GM19193 (cell line): Measurements from ENCODE around the gene DOCK1.

ENCODE experiments used
- POLR2A ChIP-seq: IDR thresholded peaks from 4 replicates; pipeline ENCODE4 v1.6.1; 2011; ENCODE audit not compliant: insufficient read depth, insufficient read length; ENCODE audit errors: extremely low read depth

The DOCK1 gene

DNA sequence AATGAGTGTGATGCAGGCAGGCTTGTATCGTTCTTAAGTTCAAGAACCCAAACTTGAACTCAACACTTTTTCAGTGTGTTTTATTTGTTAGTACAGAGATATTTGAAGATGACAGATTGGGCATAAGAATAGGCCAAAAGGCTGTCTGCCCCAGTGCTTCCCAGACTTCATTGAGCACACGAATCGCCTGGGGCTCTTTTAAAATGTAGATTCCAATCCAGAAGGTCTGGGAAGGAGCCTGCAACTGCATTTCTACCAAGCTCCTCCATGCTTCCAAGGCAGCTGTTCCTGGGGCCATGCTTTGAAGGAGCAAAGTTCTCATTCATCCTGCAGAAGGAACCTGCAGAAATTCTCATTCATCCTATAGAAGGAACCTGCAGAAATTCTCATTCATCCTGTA lies 405.7 kb downstream of the DOCK1 start:
- no peak for TF ChIP-seq POLR2A

DNA sequence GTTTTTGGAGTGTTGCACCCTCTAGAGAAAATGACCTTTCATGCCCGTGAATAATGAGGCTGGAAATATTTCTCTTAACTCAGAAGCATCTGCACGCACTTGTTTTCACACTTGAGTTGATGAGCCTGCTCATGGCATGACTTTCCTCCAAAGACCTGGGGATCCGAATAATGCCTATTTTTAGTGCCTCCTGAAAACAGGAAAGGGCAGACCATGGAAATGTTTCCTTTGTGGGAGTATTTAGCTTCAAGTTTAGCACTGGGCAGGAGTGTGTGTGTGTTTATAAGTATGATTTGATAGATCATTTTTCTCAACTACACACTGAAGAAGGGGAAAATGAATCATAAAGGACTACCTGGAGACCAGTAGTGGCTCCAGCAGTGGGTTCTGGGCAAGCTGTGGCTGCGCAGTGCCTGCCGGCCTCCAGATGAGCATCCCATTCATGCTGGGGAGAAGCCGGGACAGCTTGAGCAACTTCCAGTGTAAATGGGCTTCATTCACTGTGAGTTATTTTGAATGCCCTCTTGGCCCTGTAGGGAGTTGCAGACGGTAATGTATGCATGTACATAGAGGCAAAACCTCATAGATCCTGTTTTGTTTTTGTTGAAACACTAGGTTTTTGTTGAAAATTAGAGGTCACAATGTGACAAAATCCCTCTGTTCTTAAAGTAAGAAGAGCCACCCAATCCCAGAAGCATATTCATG lies 408.9 kb downstream of the DOCK1 start:
- TF ChIP-seq POLR2A = no peak

GRCh38 chr10:127314797-127315196 lies 409.6 kb downstream of the DOCK1 start:
- TF ChIP-seq POLR2A = no peak

DNA sequence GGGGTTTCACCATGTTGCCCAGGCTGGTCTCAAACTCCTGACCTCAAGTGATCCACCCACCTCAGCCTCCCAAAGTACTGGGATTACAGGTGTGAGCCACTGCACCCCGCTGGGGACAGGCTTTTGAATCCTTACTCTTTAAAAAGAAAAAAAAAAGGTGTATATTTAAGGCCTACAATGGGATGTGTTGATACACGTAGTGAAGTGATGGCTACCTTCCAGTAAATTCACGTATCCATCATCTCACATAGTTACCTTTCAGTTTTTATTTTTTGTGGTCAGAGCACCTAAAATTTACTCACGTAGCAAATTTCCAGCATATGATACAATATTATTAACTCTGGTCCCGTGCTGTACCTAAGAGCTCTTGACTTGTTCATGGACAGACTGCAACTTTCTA lies 410.7 kb downstream of the DOCK1 start:
- TF ChIP-seq POLR2A = no peak

- no peak for TF ChIP-seq POLR2A
Measured at GRCh38 chr10:127318396-127318795, 413.2 kb downstream of the DOCK1 start.

- no peak for TF ChIP-seq POLR2A
Measured at GRCh38 chr10:127319271-127319670, 414.0 kb downstream of the DOCK1 start.

GRCh38 chr10:127319691-127320090 lies 414.5 kb downstream of the DOCK1 start:
- no peak for TF ChIP-seq POLR2A

GRCh38 chr10:127320176-127320575 lies 414.9 kb downstream of the DOCK1 start:
- TF ChIP-seq POLR2A = no peak

DNA sequence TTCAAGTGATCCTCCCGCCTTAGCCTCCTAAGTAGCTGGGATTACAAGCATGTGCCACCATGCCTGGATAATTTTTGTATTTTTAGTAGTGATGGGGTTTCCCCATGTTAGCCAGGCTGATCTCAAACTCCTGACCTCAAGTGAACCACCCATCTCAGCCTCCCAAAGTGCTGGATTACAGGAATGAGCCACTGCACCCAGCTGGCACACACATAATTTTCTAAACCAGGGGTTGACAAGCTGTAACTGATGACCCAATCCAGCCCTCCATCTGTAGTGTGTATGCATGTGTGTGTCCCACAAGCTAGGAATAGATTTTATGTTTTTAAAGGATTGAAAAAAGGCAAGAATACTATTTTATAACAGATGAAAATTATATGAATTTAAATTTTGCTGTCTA lies 417.1 kb downstream of the DOCK1 start:
- no peak for TF ChIP-seq POLR2A

DNA sequence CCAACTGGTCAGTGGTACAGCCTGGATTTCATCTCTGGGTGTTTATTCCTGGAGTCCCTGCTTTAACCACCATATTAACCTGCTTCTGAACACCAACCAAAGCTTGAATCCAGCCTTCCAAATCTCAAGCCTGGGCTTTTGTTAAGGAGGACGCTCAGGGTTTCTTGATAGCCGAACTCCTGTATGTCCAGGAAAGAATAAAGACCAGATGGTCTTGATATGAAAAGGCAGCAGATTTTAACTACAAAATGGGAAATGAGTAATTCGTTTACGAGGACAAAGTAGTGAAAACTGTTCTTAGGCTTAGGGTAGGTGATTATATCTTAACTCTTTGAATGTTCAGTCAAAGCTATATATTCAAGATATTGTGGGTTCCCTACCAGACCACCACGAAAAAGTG lies 420.3 kb downstream of the DOCK1 start:
- no peak for TF ChIP-seq POLR2A

DNA sequence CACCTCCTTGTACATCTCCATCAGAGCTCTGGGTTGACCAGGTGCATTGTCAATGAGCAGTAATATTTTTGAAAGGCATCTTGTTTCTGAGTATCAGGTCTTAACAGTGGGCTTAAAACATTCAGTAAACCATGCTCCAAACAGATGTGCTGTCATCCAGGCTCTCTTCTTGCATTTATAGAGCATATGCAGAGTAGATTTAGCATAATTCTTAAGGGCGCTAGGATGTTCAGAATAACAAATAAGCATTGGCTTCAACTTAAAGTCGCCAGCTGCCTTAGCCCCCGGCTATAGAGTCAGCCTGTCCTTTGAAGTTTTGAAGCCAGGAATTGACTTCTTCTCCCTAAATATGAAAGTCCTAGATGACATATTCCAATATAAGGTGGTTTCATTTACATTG lies 421.7 kb downstream of the DOCK1 start:
- no peak for TF ChIP-seq POLR2A

- no peak for TF ChIP-seq POLR2A
Measured at GRCh38 chr10:127331696-127332095, 426.5 kb downstream of the DOCK1 start.

GRCh38 chr10:127332631-127333030 lies 427.4 kb downstream of the DOCK1 start:
- no peak for TF ChIP-seq POLR2A

DNA sequence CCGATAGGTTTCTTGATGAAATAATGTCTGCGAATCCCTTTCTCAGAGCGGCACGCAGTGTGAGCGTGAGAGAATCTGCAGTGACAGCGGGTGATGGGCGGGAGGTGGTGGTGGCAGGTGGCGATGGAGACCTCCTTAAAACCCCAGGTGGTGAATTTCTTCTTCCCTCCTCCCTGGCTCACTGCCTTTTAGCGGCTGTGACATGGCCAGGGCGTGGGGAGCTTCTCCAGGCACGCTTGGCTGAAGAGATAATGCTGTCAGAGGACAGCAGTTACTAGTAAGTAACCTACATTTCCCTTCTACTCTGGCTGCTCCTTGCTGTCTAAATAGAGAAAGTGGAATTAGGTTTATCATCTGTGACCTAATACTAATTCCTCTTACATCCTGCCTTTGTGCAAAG lies 432.6 kb downstream of the DOCK1 start:
- TF ChIP-seq POLR2A = no peak

GRCh38 chr10:127338399-127339110 lies 433.3 kb downstream of the DOCK1 start:
- TF ChIP-seq POLR2A = no peak

GRCh38 chr10:127343821-127344220 lies 438.6 kb downstream of the DOCK1 start:
- no peak for TF ChIP-seq POLR2A
